AG08396 (cell line): Measurements from ENCODE around the gene CR2.
"Not testable (repeated sequence)": the region's sequence is repeated elsewhere in the genome, so short reads cannot be mapped to it uniquely, and the experiment has no call there.

Experiments
- DNase-seq: peaks from one replicate; pipeline ENCODE4 v3.0.0; 2012; ENCODE audit warnings: low spot score, mixed read lengths

The CR2 gene

GRCh38 chr1:207504438-207504837 lies 50.3 kb downstream of the CR2 start:
- no peak for DNase-seq

- DNase-seq, result no peak
These were observed 56.3 kb downstream of the CR2 start for GRCh38 chr1:207510444-207510843.

GRCh38 chr1:207514890-207515289 lies 60.8 kb downstream of the CR2 start:
- DNase-seq, result no peak

- no peak for DNase-seq
These were observed 62.6 kb downstream of the CR2 start for GRCh38 chr1:207516729-207517128.

GRCh38 chr1:207518608-207519236 lies 64.6 kb downstream of the CR2 start:
- no peak for DNase-seq

- DNase-seq, result no peak
These were observed 65.6 kb downstream of the CR2 start for GRCh38 chr1:207519505-207520399.

GRCh38 chr1:207520400-207521345 lies 66.5 kb downstream of the CR2 start:
- not testable (repeated sequence) for DNase-seq

GRCh38 chr1:207525239-207525638 lies 71.1 kb downstream of the CR2 start:
- not testable (repeated sequence) for DNase-seq

- DNase-seq, result not testable (repeated sequence)
These were observed 74.3 kb downstream of the CR2 start for GRCh38 chr1:207528401-207528800.

GRCh38 chr1:207536263-207536662 lies 82.1 kb downstream of the CR2 start:
- DNase-seq, result not testable (repeated sequence)
